Pons (tissue), 1 donor: ENCODE results near the gene TMX4.
A peak's percentile ranks its signal among the peaks of the same experiment; 100 is the strongest.

ENCODE experiments used
- DNase-seq: peaks from one replicate; pipeline ENCODE4 v3.0.0-alpha.2; 2016; ENCODE audit warnings: low spot score

Gene TMX4

DNA sequence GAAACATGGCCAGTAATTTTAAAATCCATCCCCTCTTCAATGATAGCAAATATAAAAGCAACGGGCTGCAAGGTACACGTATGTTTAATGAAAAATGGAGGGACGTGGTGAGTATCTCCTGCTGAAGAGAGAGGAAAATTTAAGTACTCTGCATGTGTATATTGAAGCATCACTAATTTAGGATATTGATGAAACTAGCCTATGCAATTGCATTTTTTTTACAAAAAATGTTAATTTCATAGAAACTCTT, 362 bp upstream of the TMX4 start:
- DNase-seq: no peak

DNA sequence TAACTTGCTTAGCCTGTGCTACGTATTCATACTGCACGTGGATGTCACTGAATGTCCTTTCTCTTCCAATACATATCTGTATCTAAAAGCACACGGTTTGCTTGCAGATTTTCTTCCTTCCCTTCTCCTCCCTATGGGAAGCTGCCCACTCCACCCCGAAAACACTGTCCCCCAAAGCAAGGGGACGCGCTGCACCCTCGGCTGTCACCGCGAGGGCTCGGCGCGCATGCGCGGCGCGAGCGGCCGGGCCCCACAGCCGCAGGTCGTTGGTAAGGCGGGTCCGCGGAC, 659 bp downstream of the TMX4 start:
- DNase-seq: peak; percentile 74

DNA sequence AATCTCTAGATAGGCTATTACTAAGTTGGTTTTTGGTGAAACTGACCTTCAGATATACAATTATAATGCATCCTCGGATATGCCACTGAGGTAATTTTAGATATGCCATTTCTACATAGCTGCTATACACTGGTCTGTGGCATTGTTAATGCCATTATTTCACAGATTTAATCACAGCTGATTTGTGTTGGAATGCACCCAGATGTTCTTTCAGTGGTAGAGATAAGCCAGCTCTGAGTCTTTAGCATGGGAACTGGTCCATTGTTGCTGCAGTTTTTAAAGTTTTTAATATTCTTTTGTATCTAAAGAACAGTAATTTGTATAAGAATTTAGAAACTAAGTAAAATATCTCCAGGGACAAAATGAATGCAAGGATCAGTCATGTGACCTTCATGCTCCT, 6.8 kb downstream of the TMX4 start:
- DNase-seq: no peak

DNA sequence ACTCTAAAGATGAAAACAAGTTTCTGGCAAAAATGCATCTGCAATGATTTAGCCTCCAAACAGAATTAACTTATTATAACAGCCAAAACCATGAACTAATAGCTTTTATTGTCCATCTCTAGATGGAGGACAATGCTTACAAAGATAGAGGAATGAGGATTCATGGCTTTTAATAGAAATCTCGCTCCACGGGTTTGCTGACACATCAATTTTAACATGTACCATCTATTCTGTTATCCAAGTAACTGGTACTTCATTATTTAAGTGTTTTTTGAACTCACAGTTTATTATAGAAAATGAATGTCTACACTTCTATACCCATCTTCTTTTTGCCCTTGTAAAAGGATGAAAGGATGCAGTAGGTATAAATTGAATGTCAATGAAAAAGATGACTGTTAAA, 10.8 kb downstream of the TMX4 start:
- DNase-seq: no peak

DNA sequence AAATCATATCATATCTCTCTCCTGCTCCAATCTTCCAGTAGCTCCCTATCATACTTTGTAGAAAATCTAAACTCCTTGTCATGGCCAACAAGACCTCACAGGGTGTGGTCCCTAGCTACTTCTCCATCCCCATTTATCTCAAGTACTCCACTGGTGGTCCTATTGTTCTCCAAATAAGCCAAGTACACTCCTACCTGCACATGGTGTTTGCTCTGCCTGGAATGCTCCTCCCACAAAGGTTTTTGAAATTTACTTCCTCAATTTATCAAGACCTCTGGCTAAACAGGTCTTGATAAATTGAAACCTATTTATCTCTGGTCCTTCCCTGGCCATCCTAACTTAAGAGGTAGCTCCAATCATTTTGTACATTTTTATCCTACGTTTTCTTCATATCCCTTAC, 12.1 kb downstream of the TMX4 start:
- no peak for DNase-seq

DNA sequence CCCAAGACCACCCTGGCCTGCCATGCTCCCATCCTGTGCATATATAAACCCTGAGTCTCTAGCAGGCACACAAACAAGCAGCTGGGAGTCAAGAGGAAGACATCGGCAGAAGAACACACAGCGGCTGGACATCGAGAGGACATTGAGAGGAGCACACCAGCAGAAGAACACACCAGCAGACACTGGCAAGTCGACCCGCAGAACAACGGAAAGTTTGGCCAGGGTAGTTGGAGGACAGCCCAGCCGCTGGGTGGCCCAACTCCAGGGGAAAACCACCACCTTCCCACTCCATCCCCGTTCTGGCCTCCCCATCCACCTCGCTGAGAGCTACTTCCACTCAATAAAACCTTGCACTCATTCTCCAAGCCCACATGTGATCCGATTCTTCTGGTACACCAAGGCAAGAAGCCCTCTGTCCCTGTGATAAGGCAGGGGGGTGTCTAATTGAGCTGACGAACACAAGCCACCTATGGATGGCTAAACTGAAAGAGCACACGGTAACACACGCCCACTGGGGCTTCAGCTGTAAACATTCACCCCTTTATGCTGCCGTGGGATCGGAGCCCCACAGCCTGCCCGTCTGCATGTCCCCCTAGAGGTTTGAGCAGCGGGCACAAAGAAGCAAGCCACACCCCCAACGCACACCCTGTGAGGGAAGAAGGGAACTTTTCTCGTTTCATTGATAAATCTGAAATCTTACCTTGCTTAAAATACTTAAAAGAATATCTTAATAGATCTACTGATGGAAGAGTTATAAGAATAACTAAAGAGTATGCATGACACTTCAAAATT, 13.8 kb downstream of the TMX4 start:
- no peak for DNase-seq

DNA sequence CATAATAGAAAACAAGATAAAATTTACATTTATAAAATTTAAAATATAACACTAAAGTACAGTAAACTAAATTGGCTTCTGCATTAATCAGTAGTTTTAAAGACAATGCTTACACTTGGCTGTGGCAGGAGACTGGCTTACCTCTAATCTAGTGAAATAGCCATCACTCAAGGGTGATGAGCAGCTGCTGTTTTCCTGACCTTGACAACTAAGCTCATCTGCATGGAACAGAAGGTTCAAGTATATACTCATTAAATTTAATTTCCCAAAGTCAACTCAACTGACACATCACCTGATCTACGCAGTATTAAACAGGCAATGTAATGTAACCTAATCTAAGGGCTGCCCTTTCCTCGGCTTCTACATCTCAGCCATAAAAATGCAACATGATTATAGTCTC, 14.5 kb downstream of the TMX4 start:
- DNase-seq: no peak

DNA sequence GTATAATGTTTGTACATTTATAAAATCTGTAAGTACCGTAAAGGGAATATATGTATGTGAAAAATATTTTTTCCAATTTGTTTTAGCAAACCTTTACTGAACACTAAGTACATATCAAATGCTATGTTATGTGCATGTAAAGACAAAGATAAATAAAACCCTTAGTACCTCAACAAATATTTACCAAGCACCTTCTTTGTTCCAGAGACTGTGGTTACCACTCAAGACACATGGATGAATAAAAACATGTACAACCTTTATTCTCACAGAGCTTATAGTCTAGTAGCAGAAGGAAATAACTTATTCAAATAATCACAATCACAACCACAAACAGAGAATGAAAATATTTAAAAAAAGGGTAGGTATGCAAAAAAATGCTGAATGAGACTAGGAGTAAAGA, 17.5 kb downstream of the TMX4 start:
- no peak for DNase-seq

DNA sequence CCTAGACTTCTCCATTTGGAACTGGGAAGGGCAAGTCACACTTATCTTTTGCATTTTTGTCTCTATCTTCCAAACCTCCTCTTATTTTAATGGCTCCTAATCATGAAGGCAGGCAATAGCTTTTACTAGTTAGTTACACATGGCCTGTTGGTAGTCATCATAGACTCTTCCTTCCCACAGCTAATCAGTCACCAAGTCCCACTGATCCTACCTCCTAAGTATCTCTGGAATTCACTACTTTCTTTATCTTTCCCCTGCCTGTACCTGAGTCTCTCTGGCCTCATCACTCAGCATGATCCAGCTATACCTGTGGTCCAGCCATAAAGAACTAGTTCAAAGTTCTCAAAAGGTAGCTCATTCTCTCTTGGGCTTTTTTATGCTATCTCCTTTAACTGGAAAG, 18.8 kb downstream of the TMX4 start:
- DNase-seq: no peak

DNA sequence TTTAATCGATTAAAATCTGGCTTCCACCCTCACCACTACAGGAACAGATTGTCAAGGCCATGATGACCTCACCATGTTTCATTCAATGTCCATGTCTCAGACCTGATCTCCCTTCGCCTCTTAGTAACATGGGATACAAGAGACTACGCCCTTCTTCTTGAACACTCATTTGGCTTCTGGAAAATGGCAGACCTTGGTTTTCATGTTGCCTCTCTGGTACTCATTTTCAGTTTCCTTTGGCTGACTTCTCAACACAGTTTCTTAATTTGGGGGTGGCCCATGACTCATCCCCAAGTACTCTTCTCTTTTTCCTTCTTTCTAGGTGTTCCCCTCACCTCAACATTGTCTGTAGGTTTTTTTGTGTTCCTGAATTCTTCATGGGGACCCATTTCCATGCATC, 22.7 kb downstream of the TMX4 start:
- DNase-seq: no peak

DNA sequence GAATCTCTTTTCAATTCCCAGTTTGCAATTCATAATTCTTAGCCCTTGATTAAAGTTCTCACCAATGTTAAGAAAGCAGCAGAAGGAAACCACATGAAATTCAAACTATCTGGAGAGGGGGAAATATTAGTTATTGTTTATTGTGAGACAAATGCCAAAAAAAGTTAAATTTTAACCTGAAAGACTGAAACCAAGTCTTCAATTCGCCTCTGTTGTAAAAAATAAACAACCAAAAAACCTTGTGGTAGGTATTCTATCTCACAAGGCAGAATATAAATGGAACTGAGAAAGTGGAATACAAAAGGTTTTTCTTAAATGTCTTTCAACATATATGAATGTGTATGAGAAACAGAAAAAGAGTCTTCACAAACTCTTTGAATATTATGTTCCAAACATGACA, 24.8 kb downstream of the TMX4 start:
- DNase-seq: no peak

DNA sequence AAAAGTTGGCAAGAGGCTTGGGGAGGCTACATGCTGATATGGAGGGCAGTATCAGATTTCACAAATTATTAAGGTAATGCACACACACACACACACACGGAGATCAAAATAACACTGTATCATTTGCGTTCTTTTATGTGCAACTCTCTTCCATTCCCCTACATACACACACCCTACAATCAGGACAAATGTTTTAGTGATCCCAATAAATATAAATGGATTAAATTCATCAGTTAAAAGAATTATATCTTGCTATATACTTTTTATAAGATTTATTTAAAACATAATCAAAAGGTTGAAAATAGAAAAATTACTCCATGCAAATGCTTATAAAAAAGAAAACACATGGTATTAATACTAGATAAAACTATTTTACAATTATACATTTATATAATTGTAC, 25.9 kb downstream of the TMX4 start:
- DNase-seq: no peak

DNA sequence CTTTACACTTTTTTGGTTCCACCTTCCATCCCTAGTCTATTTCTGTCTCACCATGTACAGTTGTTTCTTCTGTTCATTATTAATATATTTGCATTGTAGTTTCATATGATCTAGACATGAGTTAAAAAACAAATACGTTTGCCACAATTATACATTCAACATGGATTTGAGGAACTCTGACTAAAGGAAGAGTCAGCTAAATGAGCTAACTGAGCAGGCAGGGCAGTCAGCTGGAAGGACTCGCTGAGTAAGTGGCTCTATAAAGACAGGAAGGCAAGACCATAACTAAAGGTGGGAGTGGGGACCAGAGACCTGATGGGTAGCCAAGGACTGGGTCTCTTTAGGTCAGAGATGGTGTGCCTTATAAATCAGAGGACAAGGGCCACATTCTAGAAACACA, 26.3 kb downstream of the TMX4 start:
- no peak for DNase-seq

DNA sequence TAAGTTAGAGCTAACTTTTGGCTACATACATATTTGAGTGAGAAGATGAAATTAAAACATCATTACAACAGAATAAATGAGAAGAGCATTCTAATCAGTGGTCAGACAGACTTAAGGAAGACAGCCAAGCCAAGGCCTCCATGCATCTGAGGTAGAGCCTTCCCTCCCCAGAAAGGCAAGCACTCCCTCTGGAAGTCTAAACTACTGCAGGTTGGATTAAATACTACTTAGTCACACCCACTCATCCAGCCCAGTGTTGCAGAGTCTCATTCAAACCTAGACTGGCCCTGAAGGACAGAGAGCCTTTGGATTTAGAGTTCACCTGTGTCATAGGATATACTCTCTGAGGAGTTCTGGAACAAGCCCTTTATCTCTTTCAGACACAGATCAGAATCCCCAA, 29.2 kb downstream of the TMX4 start:
- DNase-seq: no peak

DNA sequence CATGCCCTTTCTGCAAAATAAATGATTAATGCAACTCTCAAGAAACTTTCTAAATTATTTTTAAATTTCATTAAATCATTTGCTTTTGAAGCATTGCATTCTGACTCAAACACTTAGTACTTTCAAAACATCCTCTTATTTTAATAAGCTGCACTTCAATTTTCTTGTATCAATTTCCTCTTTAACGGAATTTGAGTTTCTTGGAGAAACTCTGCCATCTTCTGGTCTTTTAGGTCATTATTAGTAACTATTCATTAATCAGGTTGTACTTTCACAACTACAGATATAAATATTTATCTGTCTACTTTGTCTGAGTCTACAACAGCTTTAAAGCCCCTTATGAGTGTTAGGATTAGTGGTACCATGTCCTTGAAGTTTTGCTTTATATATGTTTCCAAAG, 30.2 kb downstream of the TMX4 start:
- DNase-seq: no peak

DNA sequence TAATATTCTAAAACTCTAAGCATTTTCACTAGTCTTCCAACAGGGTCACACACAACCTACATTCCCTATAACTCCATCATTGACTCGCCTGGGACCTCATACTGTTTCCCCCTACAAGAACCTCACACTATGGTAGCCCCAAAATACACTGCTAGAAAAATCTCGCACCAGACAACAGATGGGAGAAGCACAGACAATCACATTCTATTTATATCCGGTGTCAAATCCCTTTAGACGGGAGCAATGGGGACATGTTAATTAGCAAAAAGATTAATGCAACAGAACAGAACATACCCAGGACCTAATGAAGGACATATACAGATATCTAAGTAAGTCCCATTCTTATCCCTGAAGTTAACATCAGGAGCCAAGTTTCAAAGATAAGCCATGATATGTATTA, 33.6 kb downstream of the TMX4 start:
- no peak for DNase-seq

DNA sequence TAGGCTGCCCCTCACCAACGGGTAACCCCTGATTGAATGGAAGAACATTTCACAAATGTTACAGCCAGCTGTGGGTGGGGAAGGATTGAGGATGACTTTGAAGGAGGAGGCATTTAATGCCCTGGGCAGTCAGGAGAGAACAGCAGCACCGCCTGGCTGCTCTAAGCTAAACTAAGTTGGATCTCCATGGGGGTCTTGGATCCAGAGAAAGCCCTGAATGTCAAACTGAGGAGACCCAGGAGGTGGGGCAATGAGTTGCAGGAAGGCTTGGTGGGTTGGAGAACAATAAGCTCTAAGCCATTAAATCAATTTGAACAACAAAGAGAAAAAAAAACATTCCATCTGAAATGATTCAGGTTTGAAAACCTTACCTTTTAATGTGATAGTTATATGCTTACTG, 35.4 kb downstream of the TMX4 start:
- no peak for DNase-seq

DNA sequence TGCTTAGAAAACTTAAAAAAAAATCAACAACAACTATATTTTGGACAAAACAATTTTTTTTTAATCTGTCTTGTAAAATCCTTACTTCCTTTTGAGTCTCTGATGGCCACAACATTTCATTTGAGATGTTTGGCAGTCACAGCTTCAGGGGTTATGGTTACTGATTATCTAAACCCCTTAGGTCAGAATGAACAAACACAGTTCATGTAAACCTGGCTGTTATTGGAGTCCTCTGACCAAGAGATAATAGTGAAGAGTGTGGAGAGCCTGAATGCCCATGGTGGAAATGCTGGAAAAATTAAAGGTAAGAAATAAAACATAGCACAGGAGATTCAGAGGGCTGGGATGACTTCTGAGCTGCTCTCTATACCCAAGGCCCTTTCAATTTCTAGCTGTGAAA, 38.2 kb downstream of the TMX4 start:
- DNase-seq: no peak

DNA sequence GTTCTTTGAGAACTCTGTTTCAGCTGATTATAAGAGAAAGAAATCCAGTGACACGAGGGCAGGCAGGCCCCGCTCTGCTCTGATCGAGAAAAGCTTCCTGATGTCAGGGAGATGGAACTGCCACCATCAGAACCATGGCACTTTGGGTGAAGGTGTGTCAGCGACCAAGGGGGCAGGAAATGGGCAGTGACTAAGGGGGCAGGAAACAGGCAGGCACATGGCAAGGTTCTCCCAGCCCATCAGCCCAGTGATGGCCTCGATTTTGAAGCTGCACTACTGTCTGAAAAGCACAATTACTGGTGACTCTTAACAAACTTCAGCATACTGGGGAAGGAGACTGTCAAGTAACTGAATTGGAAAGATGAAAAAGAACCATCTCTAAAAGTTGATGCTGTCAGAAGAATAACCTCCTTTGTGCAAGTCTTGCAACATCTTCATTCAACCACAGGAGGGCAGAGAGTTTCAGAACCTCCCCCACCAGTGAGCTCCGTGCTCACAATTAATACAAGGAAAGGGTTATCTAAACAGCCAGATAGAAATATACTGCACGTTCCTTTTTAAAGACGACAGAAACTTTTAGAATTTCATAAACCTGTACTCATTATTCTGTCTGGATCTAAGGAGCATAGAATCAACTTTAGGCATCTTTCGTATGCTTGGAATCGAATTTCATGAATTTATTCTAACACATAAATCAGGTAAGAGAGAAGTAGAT, 39.1 kb downstream of the TMX4 start:
- peak; percentile 56 for DNase-seq

DNA sequence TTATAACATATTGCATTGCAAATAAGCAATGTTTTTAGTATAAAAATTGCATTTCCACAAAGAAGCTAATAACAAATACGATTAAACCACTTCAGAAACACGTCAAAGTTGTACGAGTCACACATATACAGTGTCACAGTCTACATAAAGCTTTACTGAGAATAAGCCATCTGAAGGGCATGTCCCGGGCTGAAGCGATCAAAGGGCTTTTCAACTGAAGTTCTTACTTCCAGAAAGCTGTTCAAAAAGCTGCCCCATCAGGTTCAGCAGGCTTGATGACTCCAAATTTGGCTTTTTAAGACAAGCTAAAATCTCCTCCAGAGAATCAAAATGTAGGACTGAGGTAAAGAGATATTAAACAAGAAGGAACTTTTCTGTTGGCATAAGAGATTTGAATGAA, 41.9 kb downstream of the TMX4 start:
- no peak for DNase-seq

DNA sequence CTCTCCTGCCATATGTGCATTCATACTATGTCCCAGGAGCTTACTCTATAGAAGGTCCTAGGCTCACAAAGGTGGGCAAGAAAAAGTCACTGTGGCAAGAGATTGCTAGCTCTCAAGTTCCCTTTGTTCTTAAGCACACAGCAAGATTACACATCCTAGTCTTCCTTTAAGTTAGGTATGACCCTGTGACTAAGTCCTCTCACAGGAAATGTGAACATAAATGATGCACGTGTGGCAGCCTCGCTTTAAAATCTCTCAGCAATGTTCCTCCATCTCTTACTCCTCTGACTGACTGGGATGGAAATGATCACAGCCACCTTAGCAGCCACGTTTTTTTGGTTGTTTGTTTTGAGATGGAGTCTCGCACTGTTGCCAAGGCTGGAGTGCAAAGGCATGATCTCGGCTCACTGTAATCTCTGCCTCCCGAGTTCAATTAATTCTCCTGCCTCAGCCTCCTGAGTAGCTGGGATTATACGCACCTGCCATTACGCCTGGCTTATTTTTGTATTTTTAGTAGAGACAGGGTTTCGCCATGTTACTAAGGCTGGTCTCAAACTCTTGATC, 43.6 kb downstream of the TMX4 start:
- no peak for DNase-seq

DNA sequence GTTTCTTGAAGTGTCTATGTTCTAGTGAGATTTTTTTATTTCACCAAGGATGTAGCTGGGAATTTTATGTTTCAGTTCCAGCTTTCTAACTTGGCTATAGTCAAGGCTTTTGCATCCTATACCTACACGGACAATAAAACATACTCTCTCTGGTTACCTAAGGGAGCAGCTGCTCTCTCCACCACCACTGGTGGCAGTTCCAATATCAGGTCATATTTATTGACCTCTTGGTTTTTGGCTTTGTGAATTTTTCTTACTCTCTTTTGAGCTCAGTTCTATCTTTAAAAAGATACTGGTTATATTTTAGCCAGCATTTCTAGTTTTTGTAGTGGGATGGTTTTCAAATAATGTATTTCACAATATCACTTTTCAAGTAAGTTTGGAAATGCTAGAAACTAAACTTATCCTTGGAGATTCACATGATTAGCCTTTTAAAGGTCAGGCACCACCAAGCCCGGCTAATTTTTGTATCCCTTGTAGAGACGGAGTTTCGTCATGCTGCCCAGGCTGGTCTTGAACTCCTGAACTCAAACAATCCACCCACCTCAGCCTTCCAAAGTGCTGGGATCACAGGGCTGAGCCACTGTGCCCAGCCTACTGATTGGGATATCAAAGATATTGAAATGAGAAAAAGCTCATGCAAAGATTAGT, 44.7 kb downstream of the TMX4 start:
- no peak for DNase-seq

DNA sequence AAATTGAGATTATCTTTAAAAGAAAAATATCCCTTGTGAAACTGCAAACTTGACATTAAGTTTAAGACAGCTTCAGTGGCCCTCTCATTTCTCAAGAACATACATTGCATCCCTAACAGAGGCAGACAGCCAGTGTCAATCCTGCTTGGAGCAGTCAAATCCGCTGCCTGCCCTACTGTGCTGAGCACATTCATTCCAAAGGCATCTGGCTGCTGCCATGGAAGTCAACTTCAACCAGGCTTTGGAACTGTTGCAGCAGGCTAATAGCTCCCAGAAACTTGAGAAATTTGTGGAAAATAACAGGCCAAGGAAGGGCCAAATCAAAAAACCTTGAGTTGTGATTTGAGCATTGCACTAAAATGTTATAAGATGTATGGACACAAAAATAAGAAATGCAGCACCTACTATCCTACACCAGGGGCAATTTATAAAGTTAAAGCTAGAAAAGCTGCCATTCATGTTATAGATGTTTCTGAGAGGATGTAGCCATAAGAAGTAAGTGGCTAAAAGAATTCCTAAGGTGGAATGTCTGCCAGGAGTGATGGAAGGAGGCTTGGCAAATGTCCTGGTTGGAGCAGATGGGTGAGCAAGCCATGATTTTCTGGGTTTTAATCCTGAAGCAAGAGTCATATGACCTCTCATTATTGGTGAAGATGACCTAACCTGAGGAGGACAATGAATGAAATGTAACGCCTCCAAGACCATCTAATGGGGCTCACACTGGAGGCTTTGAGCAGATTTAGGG, 47.9 kb downstream of the TMX4 start:
- no peak for DNase-seq
